Stomach (tissue), 4 donors: ENCODE data around the gene RFFL.

Experiments
- POLR2A ChIP-seq, 4 donors: fragments of 450-650 bp; IDR thresholded peaks; one replicate each; pipeline ENCODE4 v1.6.1; 2016; ENCODE audit warnings: antibody characterized with exemption in 4 of 4, control low read depth in 2 of 4, mild to moderate bottlenecking in 1 of 4, moderate library complexity in 1 of 4
- POLR2AphosphoS5 ChIP-seq, 3 donors: sonication (generic); formaldehyde crosslinking; IDR thresholded peaks; one replicate each; pipeline ENCODE4 v1.6.1; 2016; ENCODE audit warnings: antibody characterized with exemption in 3 of 3
- TF ChIP-seq, protein P1 (sequence below), 7 experiments: fragments of 450-650 bp in 4 of 7; fragments of 200-600 bp in 3 of 7; sonication (generic) in 3 of 7; IDR thresholded peaks; one replicate each; pipeline ENCODE4 v1.5.1; 2016 to 2019; ENCODE audit warnings: antibody characterized with exemption in 7 of 7, control low read depth in 2 of 7, mild to moderate bottlenecking in 1 of 7

DNA sequence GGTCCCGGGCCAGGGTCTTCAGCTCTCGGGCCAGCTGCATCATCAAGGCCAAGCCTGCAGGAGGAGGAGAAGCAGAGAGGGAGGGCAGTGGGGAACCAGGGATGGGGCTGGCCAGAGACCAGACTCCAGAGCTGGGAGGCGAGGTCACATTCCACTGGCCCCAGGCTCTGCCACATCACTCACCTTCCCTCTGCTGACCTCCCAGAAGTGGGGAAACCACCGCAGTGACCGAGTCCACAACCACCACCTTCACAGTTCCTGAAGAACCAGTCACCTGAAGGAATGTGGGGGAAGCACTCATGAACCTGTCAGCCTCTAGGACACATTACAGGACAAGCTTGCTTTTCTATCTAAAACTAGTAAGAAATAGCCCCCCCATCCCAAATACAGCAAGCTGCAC, 39.8 kb upstream of the RFFL start:
- TF ChIP-seq POLR2A (IDR thresholded peaks at IDR 0.05) = no peak
- TF ChIP-seq, protein P1, sequence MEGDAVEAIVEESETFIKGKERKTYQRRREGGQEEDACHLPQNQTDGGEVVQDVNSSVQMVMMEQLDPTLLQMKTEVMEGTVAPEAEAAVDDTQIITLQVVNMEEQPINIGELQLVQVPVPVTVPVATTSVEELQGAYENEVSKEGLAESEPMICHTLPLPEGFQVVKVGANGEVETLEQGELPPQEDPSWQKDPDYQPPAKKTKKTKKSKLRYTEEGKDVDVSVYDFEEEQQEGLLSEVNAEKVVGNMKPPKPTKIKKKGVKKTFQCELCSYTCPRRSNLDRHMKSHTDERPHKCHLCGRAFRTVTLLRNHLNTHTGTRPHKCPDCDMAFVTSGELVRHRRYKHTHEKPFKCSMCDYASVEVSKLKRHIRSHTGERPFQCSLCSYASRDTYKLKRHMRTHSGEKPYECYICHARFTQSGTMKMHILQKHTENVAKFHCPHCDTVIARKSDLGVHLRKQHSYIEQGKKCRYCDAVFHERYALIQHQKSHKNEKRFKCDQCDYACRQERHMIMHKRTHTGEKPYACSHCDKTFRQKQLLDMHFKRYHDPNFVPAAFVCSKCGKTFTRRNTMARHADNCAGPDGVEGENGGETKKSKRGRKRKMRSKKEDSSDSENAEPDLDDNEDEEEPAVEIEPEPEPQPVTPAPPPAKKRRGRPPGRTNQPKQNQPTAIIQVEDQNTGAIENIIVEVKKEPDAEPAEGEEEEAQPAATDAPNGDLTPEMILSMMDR (IDR thresholded peaks at IDR 0.05) = no peak
- no peak for TF ChIP-seq POLR2AphosphoS5 (IDR thresholded peaks at IDR 0.05)
